ENCODE measurements around the gene DCLRE1B.

DCLRE1B gene

DNA sequence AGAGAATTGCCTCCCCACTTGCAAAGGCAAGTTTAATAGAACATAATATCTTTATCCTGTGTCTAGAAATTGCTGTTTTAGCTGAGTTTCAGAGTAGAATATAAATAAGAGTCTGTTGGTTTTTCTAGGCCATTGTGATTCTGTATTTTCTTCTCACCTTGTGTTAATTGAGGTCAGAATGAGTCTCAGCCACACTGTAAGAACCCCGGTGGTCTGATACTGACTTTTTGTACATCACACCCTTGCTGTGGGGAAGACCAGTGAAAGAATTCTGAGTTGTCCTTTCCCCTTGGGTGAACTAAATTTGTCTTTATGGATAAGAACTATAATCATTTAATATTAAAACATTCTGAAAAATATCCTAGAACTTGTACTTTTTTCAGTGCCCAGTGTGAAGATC, 30.8 kb downstream of the DCLRE1B start:
- ATAC-seq, result no peak
- TF ChIP-seq ZNF565 (CRISPR knock-in tag; conservative IDR thresholded peaks at IDR 0.05; ENCODE audit: low read depth) (no peak), OSR1 (CRISPR knock-in tag; IDR thresholded peaks at IDR 0.05) (no peak), ZFP30 (CRISPR knock-in tag; IDR thresholded peaks at IDR 0.05) (no peak), ZFP3 (CRISPR knock-in tag; IDR thresholded peaks at IDR 0.05) (no peak), TCF4 (CRISPR knock-in tag; IDR thresholded peaks at IDR 0.05; ENCODE audit: borderline replicate concordance) (no peak), ESRRG (CRISPR knock-in tag; IDR thresholded peaks at IDR 0.05) (no peak)
- TF ChIP-seq, protein P1, sequence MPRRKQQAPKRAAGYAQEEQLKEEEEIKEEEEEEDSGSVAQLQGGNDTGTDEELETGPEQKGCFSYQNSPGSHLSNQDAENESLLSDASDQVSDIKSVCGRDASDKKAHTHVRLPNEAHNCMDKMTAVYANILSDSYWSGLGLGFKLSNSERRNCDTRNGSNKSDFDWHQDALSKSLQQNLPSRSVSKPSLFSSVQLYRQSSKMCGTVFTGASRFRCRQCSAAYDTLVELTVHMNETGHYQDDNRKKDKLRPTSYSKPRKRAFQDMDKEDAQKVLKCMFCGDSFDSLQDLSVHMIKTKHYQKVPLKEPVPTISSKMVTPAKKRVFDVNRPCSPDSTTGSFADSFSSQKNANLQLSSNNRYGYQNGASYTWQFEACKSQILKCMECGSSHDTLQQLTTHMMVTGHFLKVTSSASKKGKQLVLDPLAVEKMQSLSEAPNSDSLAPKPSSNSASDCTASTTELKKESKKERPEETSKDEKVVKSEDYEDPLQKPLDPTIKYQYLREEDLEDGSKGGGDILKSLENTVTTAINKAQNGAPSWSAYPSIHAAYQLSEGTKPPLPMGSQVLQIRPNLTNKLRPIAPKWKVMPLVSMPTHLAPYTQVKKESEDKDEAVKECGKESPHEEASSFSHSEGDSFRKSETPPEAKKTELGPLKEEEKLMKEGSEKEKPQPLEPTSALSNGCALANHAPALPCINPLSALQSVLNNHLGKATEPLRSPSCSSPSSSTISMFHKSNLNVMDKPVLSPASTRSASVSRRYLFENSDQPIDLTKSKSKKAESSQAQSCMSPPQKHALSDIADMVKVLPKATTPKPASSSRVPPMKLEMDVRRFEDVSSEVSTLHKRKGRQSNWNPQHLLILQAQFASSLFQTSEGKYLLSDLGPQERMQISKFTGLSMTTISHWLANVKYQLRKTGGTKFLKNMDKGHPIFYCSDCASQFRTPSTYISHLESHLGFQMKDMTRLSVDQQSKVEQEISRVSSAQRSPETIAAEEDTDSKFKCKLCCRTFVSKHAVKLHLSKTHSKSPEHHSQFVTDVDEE (CRISPR knock-in tag; IDR thresholded peaks at IDR 0.05), result no peak

- no peak for TF ChIP-seq GLIS3 (CRISPR knock-in tag; IDR thresholded peaks at IDR 0.05)
- no peak for TF ChIP-seq ISL1 (CRISPR knock-in tag; IDR thresholded peaks at IDR 0.05)
- TF ChIP-seq CSRNP3 (CRISPR knock-in tag; IDR thresholded peaks at IDR 0.05), result no peak
- TF ChIP-seq SNAI2 (CRISPR knock-in tag; IDR thresholded peaks at IDR 0.05), result no peak
- no peak for TF ChIP-seq ARNTL (CRISPR knock-in tag; IDR thresholded peaks at IDR 0.05; ENCODE audit: borderline replicate concordance, low read depth)
- no peak for TF ChIP-seq ZFP30 (CRISPR knock-in tag; IDR thresholded peaks at IDR 0.05)
- TF ChIP-seq CSDC2 (CRISPR knock-in tag; IDR thresholded peaks at IDR 0.05), result no peak
- no peak for TF ChIP-seq ZNF70 (CRISPR knock-in tag; IDR thresholded peaks at IDR 0.05)
- TF ChIP-seq PATZ1 (CRISPR knock-in tag; IDR thresholded peaks at IDR 0.05; ENCODE audit: borderline replicate concordance), result no peak
- no peak for TF ChIP-seq ZNF565 (CRISPR knock-in tag; conservative IDR thresholded peaks at IDR 0.05; ENCODE audit: low read depth)
- TF ChIP-seq, protein P1 (CRISPR knock-in tag; IDR thresholded peaks at IDR 0.05), result no peak
- no peak for TF ChIP-seq ZNF8 (CRISPR knock-in tag; IDR thresholded peaks at IDR 0.05)
- TF ChIP-seq ZFP3 (CRISPR knock-in tag; IDR thresholded peaks at IDR 0.05), result no peak
- TF ChIP-seq OSR1 (CRISPR knock-in tag; IDR thresholded peaks at IDR 0.05), result no peak
- TF ChIP-seq TCF4 (CRISPR knock-in tag; IDR thresholded peaks at IDR 0.05; ENCODE audit: borderline replicate concordance), result no peak
- TF ChIP-seq PPARA (CRISPR knock-in tag; IDR thresholded peaks at IDR 0.05; ENCODE audit: borderline replicate concordance), result no peak
- TF ChIP-seq BACH2 (CRISPR knock-in tag; IDR thresholded peaks at IDR 0.05; ENCODE audit: borderline replicate concordance), result no peak
- TF ChIP-seq, protein P2, sequence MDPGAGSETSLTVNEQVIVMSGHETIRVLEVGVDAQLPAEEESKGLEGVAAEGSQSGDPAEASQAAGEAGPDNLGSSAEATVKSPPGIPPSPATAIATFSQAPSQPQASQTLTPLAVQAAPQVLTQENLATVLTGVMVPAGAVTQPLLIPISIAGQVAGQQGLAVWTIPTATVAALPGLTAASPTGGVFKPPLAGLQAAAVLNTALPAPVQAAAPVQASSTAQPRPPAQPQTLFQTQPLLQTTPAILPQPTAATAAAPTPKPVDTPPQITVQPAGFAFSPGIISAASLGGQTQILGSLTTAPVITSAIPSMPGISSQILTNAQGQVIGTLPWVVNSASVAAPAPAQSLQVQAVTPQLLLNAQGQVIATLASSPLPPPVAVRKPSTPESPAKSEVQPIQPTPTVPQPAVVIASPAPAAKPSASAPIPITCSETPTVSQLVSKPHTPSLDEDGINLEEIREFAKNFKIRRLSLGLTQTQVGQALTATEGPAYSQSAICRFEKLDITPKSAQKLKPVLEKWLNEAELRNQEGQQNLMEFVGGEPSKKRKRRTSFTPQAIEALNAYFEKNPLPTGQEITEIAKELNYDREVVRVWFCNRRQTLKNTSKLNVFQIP (CRISPR knock-in tag; IDR thresholded peaks at IDR 0.05; ENCODE audit: borderline replicate concordance, low read depth), result no peak
- no peak for TF ChIP-seq TOX (CRISPR knock-in tag; IDR thresholded peaks at IDR 0.05; ENCODE audit: borderline replicate concordance)
- no peak for TF ChIP-seq ESRRG (CRISPR knock-in tag; IDR thresholded peaks at IDR 0.05)
These were observed 32.0 kb downstream of the DCLRE1B start for GRCh38 chr1:113937146-113937545.

More at GRCh38 chr1:113937146-113937545, 32.0 kb downstream of the DCLRE1B start:
- no peak for ATAC-seq

Data from SK-N-SH treated with all-trans-retinoic acid at 6 μM for 48 hours (cell line).